Right renal pelvis (tissue), 4 donors: ENCODE data around the gene CACHD1. TPM values are rescaled to one million over a fixed set of nuclear protein-coding genes. Genes with fewer than 3 reads are reported as not detected.

Source experiments
- DNase-seq, 4 donors: peaks; one replicate each; pipeline ENCODE4 v3.0.0-alpha.2; 2013; ENCODE audit warnings: low read depth in 4 of 4, low spot score in 3 of 4, missing footprints in 1 of 4
- polyA plus RNA-seq, 4 donors: library from polyadenylated mRNA; unstranded; fragments of 120-200 nt; gene quantifications; one replicate each; pipeline ENCODE4 v1.2.1, GENCODE V29; 2013; ENCODE audit not compliant: insufficient read length in 4 of 4

CACHD1 gene
- polyA plus RNA-seq: 10 to 100 TPM; 51.8 to 65.1 (median 56.4) TPM

- peak; percentile 84 to 90 (median 88) for DNase-seq
Measured at GRCh38 chr1:64469977-64470664, at the start of gene CACHD1. CACHD1 (plus strand) TSS chr1:64470129; CDS start chr1:64470745, 616 bp downstream.

GRCh38 chr1:64421377-64421776 is 48.6 kb upstream of the CACHD1 start:
- DNase-seq: no peak

DNA sequence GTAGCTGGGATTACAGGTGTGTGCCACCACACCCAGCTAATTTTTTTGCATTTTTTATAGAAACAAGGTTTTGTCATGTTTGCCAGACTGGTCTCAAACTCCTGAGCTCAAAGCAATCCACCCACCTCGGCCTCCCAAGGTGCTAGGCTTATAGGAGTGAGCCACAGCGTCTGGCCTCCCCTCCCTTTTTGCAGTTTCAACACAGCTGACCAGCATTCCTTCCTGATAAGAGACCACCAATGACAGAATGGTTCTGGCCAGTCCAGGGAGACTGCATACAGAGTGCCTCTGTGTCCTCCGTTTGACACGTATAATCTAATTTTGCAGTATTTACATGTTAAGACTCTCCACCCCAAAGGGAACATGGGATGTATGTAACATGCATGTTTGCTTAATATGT is 46.4 kb upstream of the CACHD1 start:
- DNase-seq: no peak

DNA sequence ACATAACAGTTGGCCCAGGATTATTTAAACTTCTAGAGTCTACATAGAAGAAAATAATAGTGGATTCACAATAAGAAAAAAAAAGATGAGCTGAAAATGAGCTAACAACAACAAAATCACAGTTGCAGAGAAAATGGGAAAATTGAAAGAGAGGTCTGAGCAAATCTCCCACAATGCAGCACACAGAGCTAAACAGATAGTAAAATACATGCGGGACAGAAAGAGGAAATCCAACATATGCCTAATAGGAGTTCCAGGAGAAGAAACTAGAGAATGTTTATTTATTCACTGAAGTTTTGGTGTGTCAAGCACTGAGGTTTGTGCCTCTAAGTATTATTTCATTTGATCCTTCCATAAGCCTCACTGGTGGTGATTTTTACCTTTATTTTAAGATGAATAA is 45.5 kb upstream of the CACHD1 start:
- no peak for DNase-seq

DNA sequence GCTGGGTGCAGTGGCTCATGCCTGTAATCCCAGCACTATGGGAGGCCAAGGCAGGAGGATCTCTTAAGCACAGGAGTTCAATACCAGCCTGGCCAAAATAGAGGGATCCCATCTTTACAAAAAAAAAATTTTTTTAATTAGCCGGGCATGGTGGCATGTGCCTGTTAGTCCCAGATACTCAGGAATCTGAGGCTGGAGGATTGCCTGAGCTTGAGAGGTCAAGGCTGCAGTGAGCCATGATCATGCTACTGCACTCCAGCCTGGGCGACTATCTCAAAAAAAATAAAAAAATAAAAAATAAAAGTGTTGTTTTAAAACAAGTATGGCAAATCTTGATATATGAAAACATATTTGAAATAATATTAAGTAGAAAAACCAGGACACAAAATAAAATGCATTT is 44.4 kb upstream of the CACHD1 start:
- no peak for DNase-seq

DNA sequence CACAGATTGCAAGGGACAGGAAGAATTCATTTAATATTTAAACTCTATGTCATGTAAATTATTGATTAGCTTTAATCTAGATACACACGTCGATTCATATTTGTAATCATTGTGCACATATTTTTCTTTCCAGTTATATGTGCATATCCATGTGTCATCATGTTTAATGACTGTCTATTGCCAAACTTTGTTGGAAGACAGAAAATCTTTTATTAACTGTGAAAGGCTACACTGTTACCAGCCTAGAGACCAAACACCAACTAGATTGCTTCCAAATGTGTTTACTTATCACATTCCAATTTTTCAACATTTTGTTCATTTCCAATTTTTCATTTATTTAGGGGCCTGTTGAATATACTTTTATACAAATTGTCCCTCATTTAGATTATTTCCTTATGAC is 43.2 kb upstream of the CACHD1 start:
- no peak for DNase-seq

DNA sequence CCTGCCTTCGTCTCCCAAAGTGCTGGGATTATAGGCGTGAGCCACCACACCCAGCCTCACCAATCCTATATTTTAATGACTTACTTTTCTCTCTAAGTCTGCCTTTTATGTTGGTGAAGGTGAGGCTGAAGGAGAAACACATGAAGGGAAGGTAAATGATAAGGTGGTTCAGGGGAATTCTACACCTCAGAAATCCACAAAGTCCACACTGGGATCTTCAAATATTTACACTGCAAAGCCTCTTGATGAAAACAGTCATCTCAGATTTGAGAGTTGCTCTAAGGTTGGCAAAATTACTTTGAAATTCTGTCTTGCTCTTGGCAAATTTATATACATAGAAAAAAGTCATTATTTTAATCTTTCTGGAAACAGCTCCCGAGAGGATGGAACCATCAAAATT is 42.0 kb upstream of the CACHD1 start:
- DNase-seq: no peak

DNA sequence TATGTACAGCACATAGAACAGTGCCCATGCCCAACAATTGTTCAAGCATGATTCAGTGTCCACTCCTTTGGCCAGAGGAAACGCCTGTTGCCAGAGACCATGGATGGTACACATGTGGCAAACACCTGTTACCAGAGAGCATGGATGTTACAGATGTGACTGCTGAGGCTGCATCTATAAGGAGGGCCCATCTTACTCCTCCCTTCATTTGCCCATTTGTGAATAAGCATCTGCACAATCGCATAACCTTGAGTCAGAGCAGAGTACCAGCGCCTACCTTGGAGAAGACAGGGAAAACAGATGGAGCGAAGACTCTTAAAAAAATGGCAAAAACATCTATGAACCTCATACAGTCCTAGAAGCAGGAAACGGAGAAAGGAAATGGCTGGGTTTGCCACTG is 36.6 kb upstream of the CACHD1 start:
- DNase-seq: no peak

DNA sequence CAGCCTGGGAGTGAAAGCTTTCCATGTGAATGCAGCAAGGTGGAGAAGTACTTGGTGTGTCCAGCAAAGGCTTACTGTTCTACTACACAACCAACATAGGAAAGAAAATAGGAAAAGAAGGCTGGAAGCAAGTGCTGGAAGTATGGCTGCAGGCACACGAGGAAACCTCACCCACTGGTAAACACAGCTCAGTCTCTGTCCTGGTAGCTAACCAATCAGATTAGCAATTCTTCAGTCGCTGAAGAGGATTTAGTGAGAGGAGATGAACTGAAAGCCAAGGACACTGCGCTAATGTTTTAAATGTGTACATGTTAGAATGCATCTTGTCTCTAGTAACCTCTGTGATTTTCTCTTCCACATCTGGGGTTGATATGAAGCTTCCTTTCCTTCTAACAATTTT is 36.2 kb upstream of the CACHD1 start:
- DNase-seq: no peak

GRCh38 chr1:64435000-64435399 is 34.9 kb upstream of the CACHD1 start:
- no peak for DNase-seq

DNA sequence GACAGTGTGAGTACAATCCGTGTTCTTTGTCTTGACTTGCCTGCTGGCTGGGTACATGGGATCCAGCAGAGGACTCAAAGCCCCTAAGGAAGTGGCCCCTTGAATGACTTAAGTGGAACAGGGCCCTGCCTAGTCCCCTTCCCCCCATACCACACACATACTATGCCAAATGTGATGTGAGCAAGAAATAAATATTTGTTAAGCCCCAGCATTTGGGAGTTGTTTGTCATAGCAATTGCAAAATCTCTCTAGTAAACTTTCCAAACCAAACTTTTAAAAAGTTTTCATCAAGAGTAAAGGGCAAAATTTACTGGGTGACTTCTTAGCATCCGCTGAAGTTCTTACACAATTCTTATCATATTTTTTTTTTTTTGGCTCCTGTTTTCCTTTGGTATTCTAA is 32.5 kb upstream of the CACHD1 start:
- DNase-seq: no peak

- DNase-seq: no peak
Measured at GRCh38 chr1:64440183-64440826, 29.6 kb upstream of the CACHD1 start.

DNA sequence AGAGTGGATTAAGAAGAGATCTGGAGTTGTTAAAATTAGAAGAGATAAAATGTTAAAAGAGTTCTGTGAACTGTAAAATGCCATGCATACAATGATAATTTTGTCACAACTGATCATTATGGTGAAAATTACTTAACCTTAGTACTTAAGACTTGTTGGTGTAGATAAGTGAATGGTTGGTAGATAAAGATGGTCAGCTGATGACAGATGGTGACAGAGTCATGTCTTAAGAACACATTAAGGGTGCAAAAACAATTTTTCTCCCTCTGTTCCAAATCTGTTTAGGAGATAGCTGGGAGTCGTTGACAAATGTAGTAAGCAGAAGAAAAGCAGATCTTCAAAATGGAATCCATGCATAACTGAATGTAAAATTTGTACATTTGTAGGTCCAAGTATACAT is 18.5 kb upstream of the CACHD1 start:
- DNase-seq: no peak

DNA sequence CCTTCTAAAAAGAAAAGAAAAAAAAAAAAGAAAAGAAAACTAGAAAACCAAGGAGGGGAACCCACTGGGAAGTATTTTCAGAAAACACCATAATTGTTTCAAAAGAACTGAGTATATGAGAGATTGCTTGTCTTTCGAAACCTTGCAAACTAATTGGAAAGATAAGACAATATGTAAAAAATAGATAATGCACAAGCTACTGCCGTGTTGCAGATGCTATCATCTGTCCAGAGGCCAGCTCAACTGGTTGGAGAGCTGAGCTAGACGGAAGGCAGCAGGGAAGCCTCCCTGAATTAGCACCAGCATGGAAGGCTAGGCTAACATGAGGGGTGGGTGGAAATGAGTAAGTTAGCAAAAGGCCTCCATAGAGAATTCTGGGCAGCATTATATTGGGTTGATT is 16.2 kb upstream of the CACHD1 start:
- no peak for DNase-seq

GRCh38 chr1:64458915-64459314 is 11.0 kb upstream of the CACHD1 start:
- no peak for DNase-seq

DNA sequence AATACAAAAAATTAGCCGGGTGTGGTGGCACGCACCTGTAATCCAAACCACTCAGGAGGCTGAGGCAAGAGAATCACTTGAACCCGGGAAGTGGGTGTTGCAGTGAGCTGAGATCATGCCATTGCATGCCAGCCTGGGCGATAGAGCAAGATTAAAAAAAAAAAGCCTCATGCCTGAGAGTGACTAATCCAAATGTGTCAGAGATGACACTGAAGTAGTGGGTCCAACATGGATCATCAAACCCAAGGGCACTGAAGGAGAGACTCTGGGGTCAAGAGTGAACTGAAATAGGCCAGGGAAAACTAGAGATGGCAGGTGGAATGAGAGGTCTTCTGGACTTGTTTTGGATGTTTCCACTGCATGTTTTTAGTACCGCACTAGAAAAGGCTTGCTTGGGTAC is 10.2 kb upstream of the CACHD1 start:
- DNase-seq: no peak

DNA sequence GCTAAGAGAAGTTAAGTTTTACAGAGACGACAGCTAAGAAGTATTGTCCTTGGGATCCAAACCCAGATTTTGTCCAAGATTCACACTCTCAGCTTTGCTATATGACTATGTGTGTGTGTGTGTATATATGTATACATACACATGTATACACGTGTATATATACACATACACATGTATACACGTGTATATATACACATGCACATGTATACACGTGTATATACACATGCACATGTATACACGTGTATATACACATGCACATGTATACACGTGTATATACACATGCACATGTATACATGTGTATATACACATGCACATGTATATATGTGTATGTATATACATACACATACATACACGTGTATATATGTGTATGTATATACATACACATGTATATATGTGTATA is 3.9 kb upstream of the CACHD1 start:
- no peak for DNase-seq

DNA sequence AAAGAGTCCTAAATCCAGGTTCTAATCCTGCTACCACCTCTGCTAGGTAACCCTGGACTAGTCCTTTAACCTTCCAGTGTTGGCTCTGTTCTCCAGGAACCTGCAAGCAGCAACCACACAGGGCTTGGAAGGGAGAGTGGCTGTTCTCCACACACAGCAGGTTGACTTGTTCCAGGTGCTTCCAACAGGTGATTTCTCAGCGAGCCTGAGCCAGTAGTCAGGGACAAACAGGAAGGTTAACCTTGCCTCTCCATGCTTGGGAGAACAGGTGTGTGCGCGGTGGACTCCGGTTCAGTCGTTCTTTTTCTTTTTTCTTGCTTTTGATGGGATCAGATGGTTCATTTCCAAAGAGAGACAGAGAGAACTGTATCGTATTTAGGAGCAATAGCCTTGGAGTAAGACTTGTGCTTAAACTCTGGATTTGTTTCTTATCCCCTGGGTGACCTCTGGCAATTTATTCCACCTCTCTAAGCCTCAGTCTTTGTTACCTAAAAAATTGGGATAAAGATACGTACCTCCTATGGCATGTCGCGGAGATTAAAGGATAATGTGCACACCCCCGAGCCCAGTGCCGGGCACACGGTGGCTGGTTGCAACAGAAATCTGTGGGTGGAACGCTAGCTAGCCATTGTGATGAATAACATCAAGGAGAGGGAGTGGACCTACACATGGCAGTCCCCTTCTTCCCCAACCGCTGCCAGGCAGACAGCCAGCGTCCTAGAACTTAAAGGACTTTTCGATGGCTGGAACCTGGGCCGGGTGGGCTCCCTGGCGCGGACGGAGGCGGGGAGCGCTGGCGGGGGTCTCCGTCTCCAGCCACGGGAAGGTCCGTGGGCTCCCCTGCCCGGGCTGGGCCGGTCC is 583 bp upstream of the CACHD1 start:
- DNase-seq: peak in 1 of 4 donors; percentile 26

DNA sequence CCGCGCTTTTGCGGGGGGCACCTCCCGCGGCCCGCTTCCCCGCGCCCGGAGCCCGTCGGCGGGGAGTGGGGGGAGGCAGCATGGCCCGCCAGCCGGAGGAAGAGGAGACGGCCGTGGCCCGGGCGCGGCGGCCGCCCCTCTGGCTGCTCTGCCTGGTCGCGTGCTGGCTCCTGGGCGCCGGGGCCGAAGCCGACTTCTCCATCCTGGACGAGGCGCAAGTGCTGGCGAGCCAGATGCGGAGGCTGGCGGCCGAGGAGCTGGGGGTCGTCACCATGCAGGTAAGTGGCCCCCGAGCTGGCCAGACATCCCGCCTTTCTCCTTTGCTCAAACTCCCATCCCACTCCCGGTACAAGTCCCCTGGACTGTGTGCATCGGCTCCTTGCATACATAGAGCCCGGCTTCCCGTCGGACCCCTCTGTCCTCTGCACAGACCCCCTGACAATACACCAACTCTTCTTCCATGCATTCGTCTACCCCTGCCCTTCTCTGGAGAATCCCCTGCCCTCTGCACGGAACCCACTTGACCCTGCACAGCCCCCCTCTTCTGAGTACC is 812 bp downstream of the CACHD1 start:
- peak in 1 of 4 donors; percentile 29 for DNase-seq

- DNase-seq: peak in 1 of 4 donors; percentile 53
Measured at GRCh38 chr1:64471218-64472039, 1.5 kb downstream of the CACHD1 start.
